ENCODE measurements around the gene MAST4.
A peak's percentile ranks its signal among the peaks of the same experiment; 100 is the strongest.

Gene MAST4

GRCh38 chr5:66595756-66596635 is at the start of gene MAST4:
Gene MAST4 (plus strand): TSS chr5:66596393. CDS start chr5:66596656, 263 bp downstream.
- H3K27me3 ChIP-seq (replicated peaks; ENCODE audit: control insufficient read depth, insufficient read depth, low read length), result no peaks in the 10 kb centered on the region; the same call in none of the 2 replicates
- no peak for TF ChIP-seq CTCF (IDR thresholded peaks at IDR 0.05; ENCODE audit: insufficient read depth, low read length, poor library complexity, severe bottlenecking)
- H3K4me3 ChIP-seq (replicated peaks; ENCODE audit: low read depth, low read length), result peak within 1 kb of the TSS; percentile 64
- no peaks in the 10 kb centered on the region for H3K36me3 ChIP-seq (ENCODE audit: control insufficient read depth, insufficient read depth, low read length)
- peak; percentile 89 for DNase-seq (ENCODE audit: extremely low read depth, insufficient read length)

GRCh38 chr5:66546541-66546940 is 49.7 kb upstream of the MAST4 start:
- no peaks in the 10 kb centered on the region for H3K36me3 ChIP-seq (ENCODE audit: control insufficient read depth, insufficient read depth, low read length)

GRCh38 chr5:66551338-66551737 is 44.9 kb upstream of the MAST4 start:
- Histone ChIP-seq H3K36me3 (ENCODE audit: control insufficient read depth, insufficient read depth, low read length) (no peaks in the 10 kb centered on the region), H3K27me3 (replicated peaks; ENCODE audit: control insufficient read depth, insufficient read depth, low read length) (no peaks in the 10 kb centered on the region), H3K4me3 (replicated peaks; ENCODE audit: low read depth, low read length) (no peak overlapping the region)
- TF ChIP-seq CTCF (IDR thresholded peaks at IDR 0.05; ENCODE audit: insufficient read depth, low read length, poor library complexity, severe bottlenecking), result no peak
- DNase-seq (ENCODE audit: extremely low read depth, insufficient read length), result no peak

More at GRCh38 chr5:66546541-66546940, 49.7 kb upstream of the MAST4 start:
- Histone ChIP-seq H3K4me3 (replicated peaks; ENCODE audit: low read depth, low read length) (no peak overlapping the region), H3K27me3 (replicated peaks; ENCODE audit: control insufficient read depth, insufficient read depth, low read length) (no peaks in the 10 kb centered on the region)
- DNase-seq (ENCODE audit: extremely low read depth, insufficient read length), result no peak
- TF ChIP-seq CTCF (IDR thresholded peaks at IDR 0.05; ENCODE audit: insufficient read depth, low read length, poor library complexity, severe bottlenecking), result no peak

GRCh38 chr5:66551945-66552344 is 44.2 kb upstream of the MAST4 start:
- no peak for DNase-seq (ENCODE audit: extremely low read depth, insufficient read length)
- no peaks in the 10 kb centered on the region for H3K27me3 ChIP-seq (replicated peaks; ENCODE audit: control insufficient read depth, insufficient read depth, low read length)
- no peaks in the 10 kb centered on the region for H3K36me3 ChIP-seq (ENCODE audit: control insufficient read depth, insufficient read depth, low read length)
- H3K4me3 ChIP-seq (replicated peaks; ENCODE audit: low read depth, low read length), result no peak overlapping the region
- no peak for TF ChIP-seq CTCF (IDR thresholded peaks at IDR 0.05; ENCODE audit: insufficient read depth, low read length, poor library complexity, severe bottlenecking)

- TF ChIP-seq CTCF (IDR thresholded peaks at IDR 0.05; ENCODE audit: insufficient read depth, low read length, poor library complexity, severe bottlenecking), result no peak
- DNase-seq (ENCODE audit: extremely low read depth, insufficient read length), result no peak
- no peak overlapping the region for H3K4me3 ChIP-seq (replicated peaks; ENCODE audit: low read depth, low read length)
- no peaks in the 10 kb centered on the region for H3K36me3 ChIP-seq (ENCODE audit: control insufficient read depth, insufficient read depth, low read length)
- no peaks in the 10 kb centered on the region for H3K27me3 ChIP-seq (replicated peaks; ENCODE audit: control insufficient read depth, insufficient read depth, low read length)
Measured at GRCh38 chr5:66553368-66553912, 42.8 kb upstream of the MAST4 start.

Data from GM06990 (cell line).